Thoracic aorta endothelial cell (primary cell): Measurements from ENCODE around the gene ROCK1. TPM values are rescaled to one million over a fixed set of nuclear protein-coding genes. Genes with fewer than 3 reads are reported as not detected.

Experiments used
- small RNA-seq: library from RNA; depleted of rRNA; stranded (forward); fragments of <200 nt; gene quantifications from one replicate; pipeline ENCODE3, GENCODE V24; 2012
- total RNA-seq: library from RNA; depleted of rRNA; stranded (reverse); fragments of >200 nt; gene quantifications from 2 replicates; pipeline ENCODE4 v1.2.3, GENCODE V29; 2012

ROCK1 gene
- 73.3 and 76.9 TPM in 2 replicates for total RNA-seq

DNA sequence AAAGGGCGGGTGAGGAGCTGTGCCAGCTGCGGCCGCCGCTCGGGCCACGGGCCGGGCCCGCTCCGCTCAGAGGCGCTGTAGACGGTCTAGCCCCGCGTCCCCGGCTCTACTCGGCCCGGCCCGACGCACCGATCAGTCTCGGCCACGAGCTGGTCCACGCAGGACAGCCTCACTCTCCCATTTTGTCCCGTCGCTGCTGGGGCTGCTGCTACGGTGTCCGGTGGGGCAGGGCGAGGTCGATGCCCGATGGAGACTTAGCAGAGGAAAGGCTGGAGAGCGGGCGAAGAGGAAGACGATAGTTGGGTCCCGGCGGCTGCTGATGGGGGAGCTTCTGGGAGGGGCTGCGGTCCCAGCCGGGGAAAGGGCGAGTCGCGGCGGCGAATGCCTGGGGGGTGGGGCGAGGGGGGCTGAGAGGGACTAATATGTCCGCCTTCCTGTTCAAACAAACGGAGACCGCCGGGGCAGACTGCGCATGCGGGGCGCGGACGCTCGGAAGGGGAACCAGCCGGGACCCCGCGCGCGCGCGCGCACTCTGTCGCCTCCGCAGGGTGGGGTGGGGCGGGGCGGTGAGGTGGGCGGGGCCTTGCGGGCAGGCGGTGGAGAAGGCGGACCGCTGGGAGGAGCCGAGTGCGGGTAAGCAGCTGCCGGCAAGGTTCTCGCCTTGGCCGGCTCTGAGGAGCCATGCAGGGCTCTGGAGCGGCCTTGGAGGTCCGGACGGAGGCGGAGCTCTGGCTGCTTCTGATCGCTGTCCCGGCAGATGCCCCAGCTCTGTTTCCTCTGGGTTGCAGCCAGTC, at the start of gene ROCK1:
Gene ROCK1 (minus strand): TSS at position 468 of the 794 bp plus-strand sequence. CDS start 903 bp downstream, outside the sequence.

Small RNAs within 50 kb of the gene (small RNA-seq; reads per million reads assigned to genes)
- gene RNU6-120P: not detected

Other genes with a start within 250 kb of the ROCK1 start
- gene GREB1L, start 130.4 kb upstream of the ROCK1 start, total RNA-seq: 1.1 and 1.7 TPM in 2 replicates